Endothelial cell of umbilical vein (primary cell): ENCODE measurements around the gene TREX2. TPM values are rescaled to one million over a fixed set of nuclear protein-coding genes. Genes with fewer than 3 reads are reported as not detected.

Source experiments
- BruUV-seq: library from RNA; stranded (reverse); fragments of 400-500 nt; replicated peaks from 2 replicates; lab custom pipeline; 2021; lab: Mats Ljungman, UMichigan
- CTCF ChIA-PET: fragments of 300-600, 350-600 bp; sonication (Branson Sonifier 250); formaldehyde crosslinking; loops from one replicate; lab custom pipeline; 2021; ENCODE audit warnings: antibody characterized with exemption, inconsistent platforms; lab: Charles Lee
- POLR2A ChIA-PET: fragments of 300-600, 350-600 bp; sonication (Branson Sonifier 250); formaldehyde crosslinking; loops from one replicate; lab custom pipeline; 2021; ENCODE audit warnings: antibody characterized with exemption, inconsistent platforms; lab: Charles Lee
- DNase-seq: peaks from one replicate; pipeline ENCODE4 v3.0.0-alpha.2; 2011; ENCODE audit warnings: low read depth, low spot score
- FAIRE-seq: peaks from 2 replicates; lab custom pipeline; 2011; peaks lifted over from hg19 to GRCh38; lab: Jason Lieb, UNC
- H2AFZ ChIP-seq: 2 replicates; pipeline ENCODE4 v1.6.0; 2012; ENCODE audit warnings: low read depth, low read length, control low read depth, inconsistent platforms
- H3K27ac ChIP-seq: 2 replicates; pipeline ENCODE4 v1.5.1; 2011; ENCODE audit warnings: low read depth, mild to moderate bottlenecking, control low read depth, low read length, moderate library complexity; ENCODE audit not compliant: insufficient read depth
- H3K27me3 ChIP-seq, 2 experiments: 2 replicates each; pipeline versions ENCODE4 v1.6.0 to v1.6.1; 2011; ENCODE audit warnings: low read length in 2 of 2, mixed read lengths in 1 of 2; ENCODE audit not compliant: control insufficient read depth in 2 of 2, insufficient read depth in 2 of 2
- H3K36me3 ChIP-seq, 2 experiments: 2 replicates in 1 of 2; 3 replicates in 1 of 2; pipeline ENCODE4 v1.5.1; 2011; ENCODE audit warnings: low read length in 2 of 2, mild to moderate bottlenecking in 1 of 2, moderate library complexity in 1 of 2; ENCODE audit not compliant: control insufficient read depth in 2 of 2, insufficient read depth in 2 of 2; ENCODE audit errors: extremely low read depth in 1 of 2
- H3K4me1 ChIP-seq: 3 replicates; pipeline ENCODE4 v1.5.1; 2011; ENCODE audit warnings: mild to moderate bottlenecking, low read length; ENCODE audit not compliant: control insufficient read depth, insufficient read depth; ENCODE audit errors: extremely low read depth
- H3K4me2 ChIP-seq: 2 replicates; pipeline ENCODE4 v1.6.1; 2011; ENCODE audit warnings: low read length, control low read depth, mixed read lengths; ENCODE audit not compliant: insufficient read depth
- H3K4me3 ChIP-seq, 3 experiments: fragments of 200-600 bp in 1 of 3; sonication (generic), shearing (Covaris generic) in 1 of 3; replicated peaks in 1 of 3; 2 replicates each; pipeline ENCODE4 v1.5.1; 2011 to 2016; ENCODE audit warnings: control low read depth in 3 of 3, low read length in 3 of 3, mild to moderate bottlenecking in 2 of 3, inconsistent platforms in 1 of 3, low read depth in 1 of 3, moderate library complexity in 1 of 3; ENCODE audit not compliant: insufficient read depth in 1 of 3
- H3K79me2 ChIP-seq: 2 replicates; pipeline ENCODE4 v1.6.0; 2012; ENCODE audit warnings: low read length, inconsistent platforms; ENCODE audit not compliant: control insufficient read depth, insufficient read depth
- H3K9ac ChIP-seq: replicated peaks from 2 replicates; pipeline ENCODE3; 2011; ENCODE audit warnings: low read length, control low read depth; ENCODE audit not compliant: insufficient read depth; ENCODE audit errors: extremely low read depth
- H3K9me1 ChIP-seq: replicated peaks from 3 replicates; pipeline ENCODE4 v1.6.0; 2011; ENCODE audit warnings: mild to moderate bottlenecking, low read length; ENCODE audit not compliant: control insufficient read depth, insufficient read depth; ENCODE audit errors: extremely low read depth
- H3K9me3 ChIP-seq: replicated peaks from 2 replicates; pipeline ENCODE4 v1.5.1; 2012; ENCODE audit warnings: low read length, inconsistent platforms; ENCODE audit not compliant: control insufficient read depth, insufficient read depth
- H4K20me1 ChIP-seq: replicated peaks from 2 replicates; pipeline ENCODE3; 2011; ENCODE audit warnings: mild to moderate bottlenecking, low read length; ENCODE audit not compliant: control insufficient read depth, insufficient read depth; ENCODE audit errors: extremely low read depth
- CTCF ChIP-seq, 2 donors: IDR thresholded peaks; 1 replicate in 1 of 2; 2 replicates in 1 of 2; pipeline ENCODE4 v1.5.1; 2011; ENCODE audit warnings: low read length in 2 of 2, mild to moderate bottlenecking in 2 of 2, moderate library complexity in 2 of 2, control low read depth in 1 of 2, inconsistent platforms in 1 of 2, low read depth in 1 of 2; ENCODE audit not compliant: insufficient read depth in 1 of 2; ENCODE audit errors: extremely low read depth in 1 of 2
- EZH2 ChIP-seq: IDR thresholded peaks from 2 replicates; pipeline ENCODE4 v1.6.1; 2012; ENCODE audit warnings: borderline replicate concordance, low read depth, mild to moderate bottlenecking, moderate library complexity, low read length, inconsistent platforms; ENCODE audit not compliant: severe bottlenecking
- FOS ChIP-seq: IDR thresholded peaks from 2 replicates; pipeline ENCODE4 v1.6.1; 2011; ENCODE audit warnings: mild to moderate bottlenecking, low read length, moderate library complexity, borderline replicate concordance; ENCODE audit not compliant: insufficient read depth
- GATA2 ChIP-seq: IDR thresholded peaks from 2 replicates; pipeline ENCODE4 v1.7.0; 2011; ENCODE audit warnings: low read depth, mild to moderate bottlenecking, moderate library complexity, mixed read lengths, low read length; ENCODE audit not compliant: insufficient read length, insufficient read depth
- JUN ChIP-seq: IDR thresholded peaks from 2 replicates; pipeline ENCODE4 v1.6.1; 2011; ENCODE audit warnings: borderline replicate concordance, low read depth; ENCODE audit not compliant: insufficient read length, insufficient read depth
- MAX ChIP-seq: IDR thresholded peaks from 2 replicates; pipeline ENCODE4 v1.6.1; 2011; ENCODE audit not compliant: insufficient read depth, insufficient read length
- MYC ChIP-seq: IDR thresholded peaks from one replicate; pipeline ENCODE4 v1.6.1; 2011; ENCODE audit warnings: mild to moderate bottlenecking, low read depth, low read length
- POLR2A ChIP-seq: IDR thresholded peaks from 2 replicates; pipeline ENCODE4 v1.6.1; 2012; ENCODE audit warnings: low read depth, mild to moderate bottlenecking, control low read depth, low read length
- POLR2AphosphoS5 ChIP-seq: IDR thresholded peaks from 2 replicates; pipeline ENCODE4 v1.6.1; 2012; ENCODE audit warnings: low read depth, mild to moderate bottlenecking, control low read depth, low read length, moderate library complexity; ENCODE audit not compliant: insufficient read depth
- dilution Hi-C: fragments of 300-500 bp; cut with MboI; formaldehyde crosslinking; loops from one replicate; pipeline ENCODE4 v1.15.0; 2019; ENCODE audit warnings: low sequenced_read_pairs; ENCODE audit not compliant: extremely low pct_ligation_motif_present
- intact Hi-C: fragments of 100-400 bp; cut with micrococcal nuclease; formaldehyde crosslinking; loops from one replicate; pipeline ENCODE4 v1.10.0; 2022
- polyA plus RNA-seq, 4 experiments: library from polyadenylated mRNA; depleted of rRNA in 3 of 4; stranded (reverse) in 3 of 4; unstranded in 1 of 4; fragments of >200 nt; gene quantifications; 2 replicates each; pipeline versions ENCODE4 v1.2.1 to v1.2.3, GENCODE V29; 2011 to 2012; ENCODE audit warnings: missing spikeins in 1 of 4
- total RNA-seq: library from RNA; stranded (reverse); gene quantifications from 2 replicates; pipeline ENCODE4 v1.2.3, GENCODE V29; 2021

Gene TREX2
- total and polyA plus RNA-seq, 2 donors (not counting 3 experiments of a cell fraction or from before 2014, with no cell fraction given), result 0.82 to 0.99 TPM

DNA sequence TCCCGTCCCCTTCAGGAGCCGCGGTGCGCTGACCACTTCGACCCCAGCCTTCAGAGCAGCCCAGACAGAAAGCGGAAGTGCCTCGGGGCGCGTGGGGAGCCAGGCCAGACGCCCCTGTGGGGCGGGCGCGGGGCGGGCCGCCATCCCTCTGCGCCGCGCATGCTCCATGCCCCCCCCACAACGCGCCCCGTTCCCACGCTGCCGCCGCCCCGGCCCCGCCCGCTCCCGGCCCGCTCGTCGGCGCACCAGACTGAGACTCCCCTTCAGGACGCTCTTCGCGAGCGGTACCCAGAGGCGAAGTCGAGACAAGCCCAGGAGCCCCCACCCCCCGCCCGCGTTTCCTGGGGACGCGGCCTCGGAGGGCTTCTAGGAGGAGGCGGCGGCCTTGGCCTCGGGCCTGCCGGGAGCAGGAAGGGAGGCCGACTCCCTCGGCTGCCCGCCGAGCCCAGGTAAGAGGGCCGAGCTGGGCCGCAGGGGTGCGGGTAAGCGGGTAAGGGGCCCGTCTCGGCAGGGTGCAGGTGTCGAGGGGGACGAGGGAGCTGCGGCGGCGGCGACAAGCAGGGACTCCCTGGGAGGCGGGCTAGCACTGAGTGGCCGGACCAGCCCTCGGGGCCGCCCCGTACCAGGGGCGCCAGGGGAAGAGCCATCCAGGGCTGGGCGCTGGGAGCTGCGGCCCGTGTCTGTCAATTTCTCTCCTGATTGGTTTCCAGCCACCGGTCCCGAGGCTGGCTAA lies 34.4 kb downstream of the TREX2 start, which contains the start of gene ZFP92:
ZFP92 (plus strand) TSS at position 218 of the 733 bp plus-strand sequence. CDS start 6,851 bp downstream, outside the sequence.
- no peaks in the 10 kb centered on the region for H3K79me2 ChIP-seq
- H2AFZ ChIP-seq, result peak within 1 kb of the TSS; percentile 71
- DNase-seq (peak; percentile 1), FAIRE-seq (peak; percentile 33)
- intact Hi-C loops (no loop called here), dilution Hi-C loops (no loop called here)
- H3K9ac ChIP-seq, result peak within 1 kb of the TSS; percentile 9
- H3K4me3 ChIP-seq, result peak within 1 kb of the TSS; percentile 36 to 43 (median 37)
- no peaks in the 10 kb centered on the region for H3K9me3 ChIP-seq
- no peaks in the 10 kb centered on the region for H3K36me3 ChIP-seq
- POLR2A ChIA-PET, result interaction anchor here (0.6 kb wide), 1 partner anchor 101 kb away, joined by 3 read pairs; no protein-coding TSS in a partner anchor
- peak within 1 kb of the TSS; percentile 47 for H3K4me2 ChIP-seq
- CTCF ChIA-PET, result no interaction called here
- no peak within 1 kb of the TSS for H3K27ac ChIP-seq
- H3K9me1 ChIP-seq, result no peaks in the 10 kb centered on the region
- BruUV-seq, result no TSS peak
- no peaks in the 10 kb centered on the region for H3K27me3 ChIP-seq
- peaks cover 6% of the 10 kb centered on the region for H3K4me1 ChIP-seq
- no peaks in the 10 kb centered on the region for H4K20me1 ChIP-seq
- TF ChIP-seq MYC (no peak), MAX (no peak), POLR2A (no peak), JUN (no peak), POLR2AphosphoS5 (no peak), CTCF (IDR thresholded peaks at IDR 0.05; ENCODE audit: extremely low read depth in 1 of 2, insufficient read depth in 1 of 2, low read depth in 1 of 2, low read length in 2 of 2) (no peak), GATA2 (no peak), EZH2 (no peak), FOS (no peak)
